Measurements from ENCODE around the gene ABCB10. TPM values are rescaled to one million over a fixed set of nuclear protein-coding genes. Genes with fewer than 3 reads are reported as not detected.

The ABCB10 gene
- total RNA-seq, 1 experiment from 2014 or later: 13.8 TPM

DNA sequence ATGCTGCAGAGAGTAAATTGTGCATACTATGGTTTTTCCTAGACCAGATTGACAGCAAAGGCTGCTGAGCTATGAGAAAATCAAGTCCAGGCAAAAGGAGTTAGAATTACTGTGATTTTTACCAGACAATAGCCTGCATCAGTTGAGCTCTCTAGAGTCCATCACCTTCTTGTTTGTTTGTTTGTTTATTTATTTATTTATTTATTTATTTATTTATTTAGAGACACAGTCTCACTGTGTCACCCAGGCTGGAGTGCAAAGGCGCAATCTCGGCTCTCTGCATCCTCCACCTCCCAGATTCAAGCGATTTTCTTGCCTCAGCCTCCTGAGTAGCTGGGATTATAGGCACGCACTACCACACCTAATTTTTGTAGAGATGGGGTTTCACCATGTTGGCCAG, 24.2 kb upstream of the ABCB10 start:
- no peak overlapping the region for H2BK20ac ChIP-seq (ENCODE audit: low read depth, low read length, poor library complexity, severe bottlenecking)
- H4K91ac ChIP-seq (ENCODE audit: insufficient read length, low read depth, low read length): no peak overlapping the region
- no peak overlapping the region for H3T11ph ChIP-seq (ENCODE audit: low read length)
- WGBS (ENCODE audit: extremely low coverage, insufficient read length, low lambda C conversion rate): no CpG with 5 or more reads among the region's 4 CpGs
- H3K4me3 Mint-ChIP-seq: no peak overlapping the region
- no peak overlapping the region for H3K27ac ChIP-seq (ENCODE audit: insufficient read length, low read depth, low read length)
- H3K23me2 ChIP-seq (ENCODE audit: insufficient read length, low read depth, low read length, poor library complexity, severe bottlenecking): no peaks in the 10 kb centered on the region
- H3K23ac ChIP-seq (ENCODE audit: insufficient read length, low read depth, low read length): no peak overlapping the region
- no peaks in the 10 kb centered on the region for H3K79me1 ChIP-seq (ENCODE audit: insufficient read depth, low read depth, low read length, poor library complexity, severe bottlenecking)
- H3K9me3 Mint-ChIP-seq: no peaks in the 10 kb centered on the region; a peak in 1 of 5 replicates
- no peaks in the 10 kb centered on the region for H3K9me3 ChIP-seq (ENCODE audit: control insufficient read depth, low read depth, low read length)
- H3K27me3 Mint-ChIP-seq (ENCODE audit: low read depth): no peaks in the 10 kb centered on the region
- no peaks in the 10 kb centered on the region; the same call in 1 of the 2 replicates for H3K4me1 ChIP-seq (ENCODE audit: insufficient read depth, low read length)
- no peak overlapping the region for H3K14ac ChIP-seq (ENCODE audit: insufficient read depth, low read length)
- H2BK15ac ChIP-seq (ENCODE audit: low read depth, low read length): no peak overlapping the region
- H2AFZ ChIP-seq (ENCODE audit: low read length): no peak overlapping the region
- no peak for DNase-seq
- no peak overlapping the region for H3K18ac ChIP-seq (ENCODE audit: insufficient read length, low read depth, low read length)
- H3K36me3 Mint-ChIP-seq (ENCODE audit: insufficient read depth in 1 of 3, low read depth in 3 of 3): no peaks in the 10 kb centered on the region
- no peak overlapping the region for H3K56ac ChIP-seq (ENCODE audit: insufficient read length, low read depth, low read length)
- no peak overlapping the region for H2BK12ac ChIP-seq (ENCODE audit: insufficient read length, low read depth, low read length)
- no peak overlapping the region for H4K8ac ChIP-seq (replicated peaks; ENCODE audit: insufficient read length, low read depth, low read length)
- H3K9ac ChIP-seq (ENCODE audit: extremely low read depth, insufficient read length, low read length): no peak overlapping the region
- H4K20me1 ChIP-seq (ENCODE audit: control insufficient read depth, insufficient read depth, insufficient read length): no peaks in the 10 kb centered on the region
- no peak overlapping the region for H2AK5ac ChIP-seq (ENCODE audit: insufficient read length, low read length)
- H4K5ac ChIP-seq (ENCODE audit: insufficient read length, low read depth, low read length): no peak overlapping the region
- H2BK120ac ChIP-seq (ENCODE audit: low read depth, low read length, poor library complexity, severe bottlenecking): no peak overlapping the region
- H3K79me2 ChIP-seq (ENCODE audit: insufficient read depth, low read length): no peaks in the 10 kb centered on the region
- H3K4me2 ChIP-seq (ENCODE audit: insufficient read depth, insufficient read length, low read length): no peak overlapping the region
- H3K4me1 Mint-ChIP-seq: peaks cover 9 to 13% of the 10 kb centered on the region in 2 experiments
- no peak overlapping the region for H2BK5ac ChIP-seq (ENCODE audit: insufficient read length, low read length)
- TF ChIP-seq, protein P1, sequence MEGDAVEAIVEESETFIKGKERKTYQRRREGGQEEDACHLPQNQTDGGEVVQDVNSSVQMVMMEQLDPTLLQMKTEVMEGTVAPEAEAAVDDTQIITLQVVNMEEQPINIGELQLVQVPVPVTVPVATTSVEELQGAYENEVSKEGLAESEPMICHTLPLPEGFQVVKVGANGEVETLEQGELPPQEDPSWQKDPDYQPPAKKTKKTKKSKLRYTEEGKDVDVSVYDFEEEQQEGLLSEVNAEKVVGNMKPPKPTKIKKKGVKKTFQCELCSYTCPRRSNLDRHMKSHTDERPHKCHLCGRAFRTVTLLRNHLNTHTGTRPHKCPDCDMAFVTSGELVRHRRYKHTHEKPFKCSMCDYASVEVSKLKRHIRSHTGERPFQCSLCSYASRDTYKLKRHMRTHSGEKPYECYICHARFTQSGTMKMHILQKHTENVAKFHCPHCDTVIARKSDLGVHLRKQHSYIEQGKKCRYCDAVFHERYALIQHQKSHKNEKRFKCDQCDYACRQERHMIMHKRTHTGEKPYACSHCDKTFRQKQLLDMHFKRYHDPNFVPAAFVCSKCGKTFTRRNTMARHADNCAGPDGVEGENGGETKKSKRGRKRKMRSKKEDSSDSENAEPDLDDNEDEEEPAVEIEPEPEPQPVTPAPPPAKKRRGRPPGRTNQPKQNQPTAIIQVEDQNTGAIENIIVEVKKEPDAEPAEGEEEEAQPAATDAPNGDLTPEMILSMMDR (conservative IDR thresholded peaks at IDR 0.05): no peak
- H3K27ac Mint-ChIP-seq: no peak overlapping the region; a peak in 1 of 7 replicates
- H3K27me3 ChIP-seq (ENCODE audit: insufficient read depth, low read length): no peaks in the 10 kb centered on the region
- no peak overlapping the region for H3K4ac ChIP-seq (ENCODE audit: low read depth, low read length)

All from H9 (cell line).